WTC11 (cell line): ENCODE measurements around the gene FAM181A. TPM values are rescaled to one million over a fixed set of nuclear protein-coding genes. Genes with fewer than 3 reads are reported as not detected.

ENCODE experiments used
- ATAC-seq: fragments of 200-7000 bp; cut with Tn5 transposase; 2 replicates; pipeline ENCODE4 v1.10.0; 2021; ENCODE audit warnings: mild to moderate bottlenecking, moderate library complexity
- CTCF ChIA-PET: fragments of 300-600 bp; sonication (Branson Sonifier 250); formaldehyde crosslinking; loops from one replicate; lab custom pipeline; 2021; ENCODE audit warnings: antibody characterized with exemption; lab: Charles Lee
- POLR2A ChIA-PET: fragments of 350-600 bp; sonication (Branson Sonifier 250); formaldehyde crosslinking; loops from one replicate; lab custom pipeline; 2021; ENCODE audit warnings: antibody characterized with exemption; lab: Charles Lee
- DNase-seq: peaks from one replicate; pipeline ENCODE4 v3.0.0; 2021; ENCODE audit warnings: low spot score
- H3K27ac Mint-ChIP-seq: 2 replicates; pipeline ENCODE4 v1.8.0; 2021; ENCODE audit warnings: mixed read lengths
- H3K27me3 Mint-ChIP-seq: 2 replicates; pipeline ENCODE4 v1.8.0; 2021; ENCODE audit warnings: low read depth, mild to moderate bottlenecking, moderate library complexity, mixed read lengths
- H3K36me3 Mint-ChIP-seq: 2 replicates; pipeline ENCODE4 v1.8.0; 2021; ENCODE audit warnings: mixed read lengths
- H3K4me1 Mint-ChIP-seq: 2 replicates; pipeline ENCODE4 v1.8.0; 2022; ENCODE audit warnings: mixed read lengths
- H3K4me3 Mint-ChIP-seq: 2 replicates; pipeline ENCODE4 v1.8.0; 2021; ENCODE audit warnings: mild to moderate bottlenecking, moderate library complexity, mixed read lengths
- H3K9me3 Mint-ChIP-seq: 2 replicates; pipeline ENCODE4 v1.8.0; 2021; ENCODE audit warnings: mixed read lengths
- AR ChIP-seq: fragments of 250-450 bp; sonication (Bioruptor Pico); IDR thresholded peaks from 2 replicates; pipeline ENCODE4 v1.9.0; 2021; ENCODE audit warnings: mild to moderate bottlenecking
- ATF1 ChIP-seq: sonication (generic); formaldehyde crosslinking; IDR thresholded peaks from 2 replicates; pipeline ENCODE4 v1.8.1; 2023; ENCODE audit warnings: mild to moderate bottlenecking, moderate library complexity, missing genetic modification reagents
- ATF3 ChIP-seq: sonication (generic); formaldehyde crosslinking; conservative IDR thresholded peaks from 2 replicates; pipeline ENCODE4 v1.8.1; 2022; ENCODE audit warnings: mild to moderate bottlenecking, missing genetic modification reagents
- CDX4 ChIP-seq: fragments of 250-450 bp; sonication (Bioruptor Pico); IDR thresholded peaks from 2 replicates; pipeline ENCODE4 v1.9.0; 2021; ENCODE audit warnings: moderate library complexity, mild to moderate bottlenecking, inconsistent platforms, borderline replicate concordance
- CTCF ChIP-seq: fragments of 200-600 bp; IDR thresholded peaks from 2 replicates; pipeline ENCODE4 v1.8.0; 2022; ENCODE audit warnings: antibody characterized with exemption
- ERG ChIP-seq: fragments of 250-450 bp; sonication (Bioruptor Pico); IDR thresholded peaks from 2 replicates; pipeline ENCODE4 v1.8.0; 2021; ENCODE audit warnings: mild to moderate bottlenecking
- IRF2 ChIP-seq: sonication (generic); formaldehyde crosslinking; IDR thresholded peaks from 2 replicates; pipeline ENCODE4 v1.8.0; 2022; ENCODE audit warnings: low read depth, missing genetic modification reagents, borderline replicate concordance
- MLX ChIP-seq: sonication (generic); formaldehyde crosslinking; IDR thresholded peaks from 2 replicates; pipeline ENCODE4 v1.8.1; 2023; ENCODE audit warnings: mild to moderate bottlenecking, missing genetic modification reagents, moderate library complexity
- TEAD1 ChIP-seq: sonication (generic); formaldehyde crosslinking; IDR thresholded peaks from 2 replicates; pipeline ENCODE4 v1.8.0; 2022; ENCODE audit warnings: mild to moderate bottlenecking, missing genetic modification reagents
- USF2 ChIP-seq: sonication (generic); formaldehyde crosslinking; IDR thresholded peaks from 2 replicates; pipeline ENCODE4 v1.8.1; 2023; ENCODE audit warnings: mild to moderate bottlenecking, missing genetic modification reagents, moderate library complexity
- ZBTB21 ChIP-seq: sonication (generic); formaldehyde crosslinking; IDR thresholded peaks from 2 replicates; pipeline ENCODE4 v1.8.1; 2023; ENCODE audit warnings: mild to moderate bottlenecking, missing genetic modification reagents, borderline replicate concordance
- ZSCAN18 ChIP-seq: fragments of 250-450 bp; sonication (Bioruptor Pico); IDR thresholded peaks from 2 replicates; pipeline ENCODE4 v2.1.2; 2022; ENCODE audit warnings: mild to moderate bottlenecking, moderate library complexity
- total RNA-seq: library from RNA; stranded (reverse); gene quantifications from 3 replicates; pipeline ENCODE4 v1.2.3, GENCODE V29; 2021
- TF ChIP-seq, protein P1 (sequence below): sonication (generic); formaldehyde crosslinking; IDR thresholded peaks from 2 replicates; pipeline ENCODE4 v1.8.1; 2022; ENCODE audit warnings: low read depth, missing genetic modification reagents, borderline replicate concordance

FAM181A gene
- total RNA-seq, 1 experiment from 2014 or later, result not detected

DNA sequence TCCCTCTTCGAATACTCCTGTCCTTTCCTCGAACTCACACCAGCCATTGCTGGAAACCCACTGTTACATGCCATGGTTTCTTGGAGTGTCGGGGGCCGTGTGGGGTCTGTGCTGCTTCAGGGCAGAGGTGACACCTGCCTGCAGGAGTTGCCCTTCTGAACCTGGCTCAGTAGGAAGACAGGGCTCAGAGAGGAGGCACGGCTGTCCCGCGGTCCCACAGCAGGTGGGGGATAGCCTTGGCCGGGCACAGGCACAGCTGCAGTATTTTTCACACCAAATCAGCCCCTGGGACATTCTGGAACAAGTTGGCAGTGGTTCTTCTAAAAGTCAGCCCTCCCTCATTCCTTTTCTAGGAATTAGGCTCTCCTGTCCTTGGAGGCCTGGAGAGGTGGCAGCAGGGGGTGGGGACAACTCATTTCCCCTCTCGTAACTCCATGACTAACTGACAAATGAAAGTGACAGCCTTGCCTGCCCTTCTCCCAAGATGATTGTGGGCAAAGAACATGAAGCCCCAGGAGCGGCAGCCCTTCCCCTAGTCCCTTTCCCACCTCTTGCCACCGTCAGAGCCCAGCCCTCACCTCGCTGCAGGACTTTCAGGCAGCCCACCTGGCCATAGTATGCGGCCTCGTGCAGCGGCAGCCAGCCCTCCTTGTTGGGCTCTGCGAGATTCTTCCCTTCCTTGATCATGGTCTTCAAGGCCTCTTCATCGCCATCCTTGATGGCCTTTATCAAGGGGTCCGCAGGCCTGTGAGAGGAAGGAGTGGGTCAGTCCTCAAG, 26.8 kb downstream of the FAM181A start:
- DNase-seq (no peak), ATAC-seq (no peak; the same call in 1 of the 2 replicates)
- Mint-ChIP-seq H3K36me3 (no peaks in the 10 kb centered on the region), H3K4me1 (peaks cover 29% of the 10 kb centered on the region), H3K27ac (no peak overlapping the region), H3K27me3 (no peaks in the 10 kb centered on the region), H3K9me3 (no peaks in the 10 kb centered on the region), H3K4me3 (no peak overlapping the region)
- ChIA-PET POLR2A (no interaction called here), CTCF (interaction anchor here (0.6 to 5.9 kb wide), 3 partner anchors 14 to 46 kb away, joined by 6 to 66 read pairs (median 7); no protein-coding TSS in a partner anchor)
- TF ChIP-seq ZSCAN18, result no peak
- no peak for TF ChIP-seq ERG (CRISPR knock-in tag)
- no peak for TF ChIP-seq AR (CRISPR knock-in tag)
- TF ChIP-seq USF2 (CRISPR knock-in tag), result no peak
- no peak for TF ChIP-seq MLX (CRISPR knock-in tag)
- TF ChIP-seq, protein P1, sequence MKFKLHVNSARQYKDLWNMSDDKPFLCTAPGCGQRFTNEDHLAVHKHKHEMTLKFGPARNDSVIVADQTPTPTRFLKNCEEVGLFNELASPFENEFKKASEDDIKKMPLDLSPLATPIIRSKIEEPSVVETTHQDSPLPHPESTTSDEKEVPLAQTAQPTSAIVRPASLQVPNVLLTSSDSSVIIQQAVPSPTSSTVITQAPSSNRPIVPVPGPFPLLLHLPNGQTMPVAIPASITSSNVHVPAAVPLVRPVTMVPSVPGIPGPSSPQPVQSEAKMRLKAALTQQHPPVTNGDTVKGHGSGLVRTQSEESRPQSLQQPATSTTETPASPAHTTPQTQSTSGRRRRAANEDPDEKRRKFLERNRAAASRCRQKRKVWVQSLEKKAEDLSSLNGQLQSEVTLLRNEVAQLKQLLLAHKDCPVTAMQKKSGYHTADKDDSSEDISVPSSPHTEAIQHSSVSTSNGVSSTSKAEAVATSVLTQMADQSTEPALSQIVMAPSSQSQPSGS, result no peak
- TF ChIP-seq CTCF, result no peak
- no peak for TF ChIP-seq TEAD1 (CRISPR knock-in tag)
- no peak for TF ChIP-seq ATF1 (CRISPR knock-in tag)
- TF ChIP-seq IRF2, result no peak
- TF ChIP-seq ZBTB21, result no peak
- no peak for TF ChIP-seq ATF3 (CRISPR knock-in tag)
- TF ChIP-seq CDX4 (CRISPR knock-in tag), result no peak
